HG03378 (cell line): Measurements from ENCODE around the gene NANS.
"Not testable (repeated sequence)": the region's sequence is repeated elsewhere in the genome, so short reads cannot be mapped to it uniquely, and the experiment has no call there.

Experiments used
- ATAC-seq: cut with Tn5 transposase; IDR thresholded peaks from one replicate; pipeline ENCODE4 v1.9.1; 2021; ENCODE audit warnings: mild to moderate bottlenecking, moderate library complexity; ENCODE audit not compliant: unreplicated experiment

NANS gene

DNA sequence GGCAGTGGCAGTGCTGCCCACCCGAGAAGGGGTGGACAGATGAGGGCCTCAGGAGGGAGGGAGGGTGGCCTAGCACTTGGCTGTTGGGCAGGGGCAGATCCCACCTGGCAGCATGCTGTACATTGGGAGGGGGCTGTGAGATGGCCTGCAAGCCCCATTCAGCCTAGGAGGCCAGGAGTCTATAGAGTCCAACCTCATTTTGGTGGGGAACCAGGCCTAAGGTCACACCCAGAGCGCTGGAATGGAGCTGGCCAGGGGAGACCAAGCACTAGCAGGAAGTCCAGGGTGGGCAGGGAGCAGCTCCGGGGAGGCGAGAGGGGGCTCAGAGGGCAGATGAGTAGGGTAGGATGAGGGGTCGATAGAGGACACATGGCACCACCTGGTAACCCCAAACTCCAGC is 39.6 kb downstream of the NANS start:
- no peak for ATAC-seq

DNA sequence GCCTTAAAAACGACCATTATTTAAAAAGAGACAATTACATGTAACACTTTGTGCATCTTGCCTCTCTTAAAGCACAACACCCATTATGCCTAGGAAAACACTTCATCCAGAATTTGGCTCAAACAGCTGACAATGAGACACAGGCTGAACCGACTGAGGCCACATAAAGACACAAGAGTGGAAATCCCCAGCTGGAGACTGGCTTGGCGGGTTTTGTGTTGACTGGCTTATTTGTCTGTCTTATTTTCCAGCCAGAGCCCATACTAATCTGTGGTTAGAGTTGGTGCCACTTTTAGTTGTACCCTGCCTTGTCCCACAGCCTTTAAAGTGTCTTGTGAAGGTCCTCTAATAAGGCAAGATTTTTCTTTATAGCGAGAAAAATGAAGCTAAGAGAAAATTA is 41.3 kb downstream of the NANS start:
- ATAC-seq: no peak

DNA sequence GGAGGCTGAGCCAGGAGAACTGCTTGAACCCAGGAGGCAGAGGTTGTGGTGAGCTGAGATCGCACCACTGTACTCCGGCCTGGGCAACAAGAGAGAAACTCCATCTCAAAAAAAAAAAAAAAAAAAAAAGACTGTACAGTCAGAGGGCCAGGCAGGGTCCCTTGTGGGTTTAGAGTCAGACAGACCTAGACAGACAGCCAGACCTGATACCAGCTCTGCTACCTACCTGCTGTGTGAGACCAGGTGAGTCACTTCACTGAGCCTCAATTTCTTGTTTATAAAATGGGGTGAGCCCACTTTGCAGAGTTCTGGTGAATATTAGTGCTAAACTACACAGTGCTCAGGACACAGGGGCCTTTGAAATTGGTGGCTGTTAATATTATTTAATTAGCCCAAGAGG is 42.8 kb downstream of the NANS start:
- ATAC-seq: no peak

DNA sequence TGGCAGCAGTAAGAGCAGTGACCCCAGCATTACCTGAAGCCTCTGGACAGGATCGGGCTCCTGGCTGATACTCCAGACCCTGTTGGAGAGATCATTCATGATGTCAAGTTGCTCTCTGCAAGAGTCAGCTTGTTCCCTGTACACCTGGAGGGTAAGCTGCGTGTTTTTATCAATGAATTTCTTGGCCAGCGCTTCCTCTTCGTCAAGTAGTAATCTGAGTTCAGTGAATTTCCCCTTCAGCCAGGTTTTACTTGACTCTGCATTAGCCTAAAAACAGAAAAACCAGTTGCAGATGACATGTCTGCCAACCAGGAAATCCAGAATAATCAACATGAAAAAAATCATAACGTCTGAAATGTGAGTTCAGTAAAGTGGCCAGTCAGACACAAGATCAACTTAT is 43.4 kb downstream of the NANS start:
- ATAC-seq: no peak

DNA sequence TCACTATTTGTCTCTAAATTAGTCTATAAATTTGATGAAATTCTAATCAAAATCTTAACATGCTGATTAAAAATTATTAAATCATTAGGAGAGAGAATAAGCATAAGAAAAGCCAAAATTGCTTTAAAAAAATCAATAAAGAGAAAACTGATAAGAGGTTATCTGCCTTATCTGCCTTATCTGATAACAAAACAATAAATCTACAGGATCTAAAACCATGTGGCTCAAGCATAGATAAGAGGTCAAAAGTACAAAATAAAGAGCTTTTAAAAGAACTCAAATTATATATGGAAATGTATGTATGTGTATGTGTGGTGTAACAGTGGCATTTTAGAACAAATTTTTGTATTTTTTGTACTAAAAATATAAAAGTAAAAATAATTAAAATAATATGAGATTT is 43.9 kb downstream of the NANS start:
- no peak for ATAC-seq

DNA sequence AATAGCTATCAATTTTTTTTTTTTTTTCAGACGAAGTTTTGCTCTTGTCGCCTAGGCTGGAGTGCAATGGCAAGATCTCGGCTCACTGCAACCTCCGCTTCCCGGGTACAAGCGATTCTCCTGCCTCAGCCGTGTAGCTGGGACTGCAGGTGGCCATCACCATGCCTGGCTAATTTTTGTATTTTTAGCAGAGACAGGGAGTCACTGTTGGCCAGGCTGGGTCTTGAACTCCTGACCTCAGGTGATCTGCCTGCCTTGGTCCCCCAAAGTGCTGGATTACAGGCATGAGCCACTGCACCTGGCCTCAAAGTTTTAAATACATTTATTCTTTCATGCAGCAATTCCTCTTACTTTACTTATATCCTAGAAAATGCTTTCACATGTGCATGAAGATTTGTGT is 44.9 kb downstream of the NANS start:
- no peak for ATAC-seq

DNA sequence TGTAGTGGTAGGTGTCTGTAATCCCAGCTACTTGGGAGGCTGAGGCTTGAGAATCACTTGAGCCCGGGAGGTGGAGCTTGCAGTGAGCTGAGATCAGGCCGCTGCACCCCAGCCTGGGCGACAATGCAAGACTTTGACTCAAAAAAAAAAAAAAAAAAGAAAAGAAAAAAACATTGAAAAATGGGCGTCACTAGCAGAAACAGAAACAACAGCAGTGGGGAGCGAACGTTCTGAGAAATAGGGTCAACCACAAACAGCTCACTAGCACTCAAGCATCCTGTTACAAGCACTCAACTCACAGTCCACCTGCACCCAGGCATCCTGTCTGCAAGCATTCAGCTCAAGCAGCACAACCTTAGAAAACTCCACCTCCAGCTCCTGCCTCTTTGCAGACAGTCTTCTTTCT is 45.3 kb downstream of the NANS start:
- ATAC-seq: peak; percentile 95

DNA sequence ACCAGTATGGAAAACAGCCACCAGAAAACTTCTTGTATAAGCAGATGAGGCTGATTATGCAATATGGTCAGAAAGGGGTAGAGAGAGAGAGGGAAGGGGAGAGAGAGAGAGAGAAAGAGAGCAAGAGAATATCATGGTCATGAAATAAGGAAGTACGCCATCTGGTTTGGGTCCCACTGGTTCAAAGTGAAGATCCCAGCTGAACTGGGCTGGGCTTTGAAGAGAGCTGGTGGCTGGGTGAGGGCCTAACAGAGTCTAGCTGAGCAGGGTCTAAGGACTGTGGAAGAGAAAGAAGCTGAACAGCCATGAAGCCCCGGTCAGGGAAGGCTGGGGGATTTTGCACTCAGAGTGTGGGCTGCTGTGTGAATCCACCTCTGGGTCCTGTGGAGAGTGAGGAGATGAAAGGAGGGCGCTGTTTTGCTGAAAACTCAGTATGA is 47.9 kb downstream of the NANS start:
- no peak for ATAC-seq

DNA sequence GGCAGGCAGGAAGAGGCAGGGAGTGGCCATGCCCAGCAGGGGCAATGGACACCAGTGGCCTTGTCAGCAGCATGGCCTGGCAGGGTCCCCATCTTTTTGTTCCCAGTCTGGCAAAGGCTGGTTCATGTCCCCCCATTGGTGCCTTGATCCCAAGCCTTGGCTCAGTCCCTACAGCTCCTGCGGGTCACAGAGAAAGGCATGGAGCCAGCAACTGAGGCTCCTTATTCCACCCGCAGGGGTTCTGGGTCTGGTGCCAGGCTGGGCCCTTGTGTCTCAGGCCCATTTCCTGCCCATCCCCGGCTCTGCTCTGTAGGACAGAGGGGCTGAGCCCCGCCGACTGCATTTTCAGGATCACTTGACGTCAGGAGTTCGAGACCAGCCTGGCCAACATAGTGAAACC is 48.5 kb downstream of the NANS start:
- ATAC-seq: no peak

DNA sequence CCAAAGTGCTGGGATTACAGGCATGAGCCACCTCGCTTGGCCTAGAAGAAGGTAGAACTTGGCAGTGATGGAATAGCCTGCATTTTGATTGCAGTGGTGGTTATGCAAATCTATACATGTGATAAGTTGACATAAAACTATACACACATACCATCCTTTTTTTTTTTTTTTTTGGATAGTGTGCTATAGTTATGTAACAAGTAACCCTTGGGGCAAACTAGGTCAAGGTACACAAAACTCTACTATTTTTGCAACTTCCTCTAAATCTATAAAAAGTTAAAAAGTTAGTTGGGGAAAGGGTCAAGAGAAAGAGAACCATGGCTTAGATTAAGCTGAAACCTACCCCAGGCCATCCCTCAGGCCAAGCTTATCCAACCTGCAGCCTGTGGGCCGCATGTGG is 51.4 kb downstream of the NANS start:
- no peak for ATAC-seq

DNA sequence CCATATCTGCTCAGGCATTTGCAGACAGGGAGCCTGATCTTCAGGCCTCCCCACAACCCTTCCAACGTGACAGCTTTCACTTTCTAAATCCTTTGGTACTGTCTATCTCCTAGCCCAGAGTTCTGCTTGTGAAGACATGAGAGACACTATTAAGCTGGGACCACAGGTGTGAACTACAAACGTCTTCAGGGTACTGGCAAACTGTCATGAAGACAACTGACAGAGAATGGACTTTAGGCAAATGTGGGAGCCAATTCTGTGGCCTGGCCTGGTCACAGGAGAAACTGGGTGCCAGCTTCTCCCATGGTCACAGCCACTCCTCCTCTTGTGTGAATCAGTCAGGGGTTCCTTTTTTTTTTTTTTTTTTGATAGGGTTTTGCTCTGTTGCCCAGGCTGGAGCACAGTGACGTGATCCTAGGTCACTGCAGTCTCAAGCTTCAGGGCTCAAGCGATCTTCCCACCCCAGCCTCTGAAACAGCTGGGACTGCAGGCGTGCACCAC is 52.0 kb downstream of the NANS start:
- ATAC-seq: peak; percentile 78

DNA sequence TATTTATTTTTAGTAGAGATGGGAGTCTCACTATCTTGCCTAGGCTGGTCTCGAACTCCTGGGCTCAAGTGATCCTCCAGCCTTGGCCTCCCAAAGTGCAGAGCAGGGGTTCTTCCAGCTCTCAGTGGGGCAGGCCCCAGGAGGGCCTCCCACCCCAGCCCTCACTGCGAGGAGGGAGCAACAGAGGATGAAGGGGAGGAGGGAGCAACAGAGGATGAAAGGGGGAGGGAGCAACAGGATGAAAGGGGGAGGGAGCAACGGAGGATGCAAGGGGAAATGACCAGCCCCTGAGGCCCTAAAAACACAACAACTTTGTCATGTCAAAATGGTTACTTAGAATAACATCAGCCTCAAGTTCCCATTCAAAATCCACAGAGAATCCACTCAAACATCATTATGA is 52.5 kb downstream of the NANS start:
- no peak for ATAC-seq

DNA sequence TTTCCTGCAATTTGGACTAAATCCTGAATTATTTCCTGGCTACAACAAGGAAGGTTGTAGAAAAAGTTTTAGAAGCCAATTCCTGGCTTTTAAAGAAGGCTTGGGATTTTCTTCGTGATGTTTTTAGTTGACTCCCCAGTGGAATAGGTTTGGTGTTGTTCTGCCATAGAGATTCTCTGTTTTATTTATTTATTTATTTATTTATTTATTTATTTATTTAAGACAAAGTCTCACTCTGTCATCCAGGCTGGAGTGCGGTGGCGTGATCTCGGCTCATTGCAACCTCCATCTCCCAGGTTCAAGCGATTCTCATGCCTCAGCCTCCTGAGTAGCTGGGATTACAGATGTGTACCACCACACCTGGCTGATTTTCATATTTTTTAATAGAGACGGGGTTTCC is 60.6 kb downstream of the NANS start:
- not testable (repeated sequence) for ATAC-seq

DNA sequence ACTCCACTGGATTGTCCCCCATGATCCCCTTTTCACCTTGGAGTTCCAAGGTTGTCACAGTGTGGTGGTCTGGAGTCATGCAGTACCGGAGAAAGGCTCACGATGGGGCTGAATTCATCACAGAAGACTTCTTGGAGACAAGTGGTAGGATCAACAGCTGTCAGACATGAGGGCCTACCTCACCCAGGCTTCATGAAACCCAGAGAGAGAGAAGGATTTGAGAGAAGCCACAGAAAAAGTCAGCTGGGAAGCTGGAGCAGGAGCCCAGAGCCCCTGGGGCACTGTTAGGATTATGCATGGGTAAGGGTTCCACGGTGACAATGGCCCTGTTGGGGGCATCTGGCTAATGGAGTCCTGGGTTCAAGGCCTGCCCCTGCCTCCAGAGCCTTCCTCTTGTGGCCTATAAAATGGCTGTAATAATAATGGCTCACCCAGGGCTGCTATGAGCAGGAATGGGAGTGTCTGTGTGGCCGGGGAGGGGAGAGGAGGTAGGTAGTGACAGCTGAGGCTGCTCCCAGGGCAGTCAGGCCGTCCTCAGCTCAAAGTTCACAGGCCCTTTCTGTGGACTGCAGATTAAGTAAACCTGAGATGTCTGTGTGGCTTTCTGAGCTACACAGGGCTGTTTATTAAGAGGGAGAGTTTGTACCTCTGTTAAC is 61.6 kb downstream of the NANS start:
- ATAC-seq: peak; percentile 56

DNA sequence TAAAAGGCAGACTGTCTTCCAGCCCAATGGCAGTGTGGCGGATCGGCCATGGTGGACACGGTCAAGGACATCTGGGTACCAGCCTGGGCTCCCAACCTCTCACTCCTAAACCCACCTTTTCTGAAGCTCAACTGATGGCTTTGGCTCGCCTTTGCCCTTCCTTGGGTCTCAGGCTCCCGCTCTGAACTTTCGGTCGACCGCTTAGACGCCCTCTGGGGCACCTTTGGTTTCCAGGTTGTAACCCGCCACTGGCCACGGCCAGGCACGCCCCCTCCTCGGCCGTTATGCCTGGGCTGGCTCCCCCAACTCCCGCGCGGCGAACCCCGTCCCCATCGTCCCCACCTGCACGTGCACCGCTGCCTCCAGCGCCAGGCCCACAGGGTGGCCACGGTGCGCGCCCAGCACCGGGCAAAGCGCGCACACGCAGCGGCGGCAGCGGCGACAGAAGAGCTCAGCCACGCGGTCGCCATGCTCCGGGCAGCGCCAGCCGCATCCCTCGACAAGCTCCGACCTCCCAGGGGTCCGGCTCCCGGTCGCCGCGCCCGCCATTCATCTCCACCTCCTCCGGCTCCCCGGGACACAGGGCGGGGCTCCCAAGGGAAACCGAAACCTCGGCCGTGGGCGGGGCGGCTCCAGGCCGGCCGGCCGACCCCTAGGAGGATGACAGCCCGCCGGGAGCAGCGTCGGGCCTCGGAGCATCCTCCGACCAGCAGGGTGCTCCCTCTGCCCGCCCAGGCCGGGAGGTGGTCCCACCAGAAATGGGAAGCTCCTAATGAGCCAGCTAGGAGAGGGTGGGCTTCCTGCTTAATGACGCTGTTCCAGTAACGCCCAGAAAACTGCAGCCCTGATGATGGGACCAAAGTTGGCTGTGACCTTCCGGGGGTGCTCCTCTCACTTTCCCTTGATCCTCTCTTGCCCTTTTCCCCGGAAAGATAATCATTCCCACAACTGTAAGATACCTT is 62.4 kb downstream of the NANS start, which contains the start of gene TRIM14:
TSS of gene TRIM14 (minus strand) at position 583 of the 962 bp plus-strand sequence. CDS start at position 549, 34 bp downstream.
- ATAC-seq: peak; percentile 37

DNA sequence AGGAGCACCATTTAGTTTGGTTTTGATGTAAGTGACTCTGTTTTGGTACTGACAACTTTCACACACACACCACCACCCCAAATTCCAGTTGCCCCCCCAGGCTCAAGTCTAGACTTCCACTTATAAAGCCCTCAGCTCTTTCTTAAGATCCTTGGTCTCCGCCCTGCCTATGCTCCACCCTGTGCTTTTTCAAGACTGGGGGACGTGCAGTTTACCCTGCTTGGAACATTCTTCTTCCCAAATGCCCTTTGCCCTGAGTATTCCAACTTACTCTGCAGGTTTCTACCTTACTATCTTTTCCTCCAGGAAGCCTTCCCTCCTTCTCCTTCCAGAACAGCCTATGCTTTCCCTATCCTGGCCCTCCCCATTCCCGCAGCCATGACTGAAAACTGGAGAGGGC is 63.9 kb downstream of the NANS start:
- no peak for ATAC-seq

DNA sequence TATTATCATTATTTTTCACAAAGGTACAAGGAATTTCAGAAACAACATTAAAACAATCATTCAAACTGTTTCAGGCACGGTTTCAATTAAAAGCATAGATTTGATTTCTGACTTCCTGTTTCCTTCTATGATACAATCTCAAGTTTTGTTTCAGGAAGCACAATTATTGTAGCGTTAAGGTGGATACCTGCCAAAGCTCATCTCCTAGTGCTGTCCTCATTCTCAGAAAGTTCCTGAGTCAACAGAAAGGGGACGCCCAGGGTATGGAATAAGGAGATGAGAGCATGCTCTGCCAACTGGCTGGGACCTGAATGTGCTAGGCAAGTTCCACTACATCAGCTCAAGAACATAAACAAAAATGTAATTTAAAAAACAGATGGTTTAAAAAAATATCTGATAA is 64.5 kb downstream of the NANS start:
- ATAC-seq: no peak

DNA sequence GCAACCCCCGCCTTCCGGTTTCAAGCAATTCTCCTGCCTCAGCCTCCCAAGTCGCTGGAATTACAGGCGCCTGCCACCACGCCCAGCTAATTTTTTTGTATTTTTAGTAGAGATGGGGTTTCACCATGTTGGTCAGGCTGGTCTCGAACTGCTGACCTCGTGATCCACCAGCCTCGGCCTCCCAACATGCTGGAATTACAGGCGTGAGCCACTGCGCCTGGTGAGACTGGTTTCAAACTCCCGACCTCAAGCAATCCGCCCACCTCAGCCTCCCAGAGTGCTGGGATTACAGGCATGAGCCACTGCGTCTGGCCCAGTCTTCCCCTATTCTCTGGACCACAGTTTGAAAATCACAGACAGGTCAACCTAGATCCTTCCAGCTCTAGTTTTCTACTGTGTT is 67.6 kb downstream of the NANS start:
- ATAC-seq: not testable (repeated sequence)

DNA sequence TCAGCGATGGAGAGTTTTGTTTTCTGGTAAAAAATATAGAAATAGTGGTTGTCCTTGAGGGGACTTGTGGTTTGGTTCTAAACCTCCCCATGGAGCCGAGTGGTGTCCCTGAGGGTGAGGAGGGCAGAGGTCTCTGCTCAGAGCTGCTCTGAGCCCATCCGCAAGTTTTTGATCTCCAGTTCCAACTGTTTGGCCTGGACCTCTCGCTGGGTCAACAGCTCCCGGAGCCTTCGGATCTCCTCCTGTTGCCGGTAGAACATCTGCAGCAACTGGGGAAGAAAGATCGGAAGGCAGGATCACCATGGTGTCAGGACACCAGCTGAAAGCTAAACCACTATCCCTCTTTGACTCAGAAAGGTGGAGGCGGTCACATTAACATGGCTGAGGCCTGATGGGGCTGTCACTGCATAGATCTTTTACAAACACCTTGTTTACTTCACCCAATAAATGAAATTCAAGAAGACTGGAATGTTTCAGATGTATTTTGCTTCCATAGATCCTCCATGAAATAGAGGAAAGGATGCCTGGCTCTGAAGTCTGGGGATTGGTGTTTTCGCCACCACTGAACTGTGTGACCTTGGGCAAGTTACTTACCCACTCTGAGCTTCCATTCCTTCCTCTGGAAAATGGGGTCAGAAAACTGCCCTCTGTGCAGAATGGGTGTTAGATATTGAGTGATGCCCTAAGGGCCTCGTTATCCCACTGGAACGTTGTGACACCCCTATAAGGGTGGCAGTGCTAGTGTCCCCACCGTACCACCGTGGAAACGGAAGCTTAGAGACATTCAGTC is 68.3 kb downstream of the NANS start:
- ATAC-seq: no peak

DNA sequence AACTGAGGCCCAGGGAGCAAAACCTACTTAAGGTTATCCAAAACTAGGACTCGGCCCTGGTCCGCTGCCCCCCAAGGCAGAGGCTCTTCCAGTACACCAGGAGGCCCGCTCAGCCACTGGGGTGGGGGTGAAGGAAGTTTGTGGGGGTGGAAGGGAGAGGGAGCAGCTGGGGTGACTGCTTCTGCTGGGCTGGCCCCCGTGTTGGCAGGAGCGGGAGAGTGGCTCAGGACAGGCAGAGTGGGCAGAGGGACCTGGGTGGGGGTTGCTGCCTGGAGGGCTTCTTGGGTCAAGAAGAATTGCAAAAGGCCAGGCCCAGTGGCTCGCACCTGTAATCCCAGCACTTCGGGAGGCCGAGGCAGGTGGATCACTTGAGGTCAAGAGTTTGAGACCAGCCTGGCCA is 70.7 kb downstream of the NANS start:
- ATAC-seq: no peak

DNA sequence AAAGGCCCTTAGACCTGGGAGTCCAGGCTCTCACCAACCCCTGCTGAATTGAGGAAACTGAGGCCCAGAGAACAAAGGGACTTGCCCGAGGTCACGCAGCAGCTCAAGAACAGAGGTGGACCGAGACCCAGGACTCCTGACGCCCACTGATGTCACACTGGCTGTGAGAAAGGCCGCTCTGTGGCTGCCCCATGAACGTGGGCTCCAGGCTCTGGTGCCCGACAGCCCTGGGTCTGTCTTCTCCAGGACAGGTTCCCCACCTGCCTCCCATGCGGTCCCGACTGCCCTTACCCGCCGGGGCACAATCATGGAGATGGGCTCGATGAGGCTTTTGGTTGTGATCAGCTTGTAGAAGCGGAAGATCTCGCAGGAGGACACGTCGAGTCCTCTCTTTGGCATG is 71.8 kb downstream of the NANS start:
- ATAC-seq: no peak
